SKM-1 (cell line): ENCODE results near the gene ZNF507.

Experiments used
- DNase-seq: peaks from one replicate; lab custom pipeline; 2025; ENCODE audit not compliant: unreplicated experiment; lab: John Stamatoyannopoulos, UW

The ZNF507 gene

DNA sequence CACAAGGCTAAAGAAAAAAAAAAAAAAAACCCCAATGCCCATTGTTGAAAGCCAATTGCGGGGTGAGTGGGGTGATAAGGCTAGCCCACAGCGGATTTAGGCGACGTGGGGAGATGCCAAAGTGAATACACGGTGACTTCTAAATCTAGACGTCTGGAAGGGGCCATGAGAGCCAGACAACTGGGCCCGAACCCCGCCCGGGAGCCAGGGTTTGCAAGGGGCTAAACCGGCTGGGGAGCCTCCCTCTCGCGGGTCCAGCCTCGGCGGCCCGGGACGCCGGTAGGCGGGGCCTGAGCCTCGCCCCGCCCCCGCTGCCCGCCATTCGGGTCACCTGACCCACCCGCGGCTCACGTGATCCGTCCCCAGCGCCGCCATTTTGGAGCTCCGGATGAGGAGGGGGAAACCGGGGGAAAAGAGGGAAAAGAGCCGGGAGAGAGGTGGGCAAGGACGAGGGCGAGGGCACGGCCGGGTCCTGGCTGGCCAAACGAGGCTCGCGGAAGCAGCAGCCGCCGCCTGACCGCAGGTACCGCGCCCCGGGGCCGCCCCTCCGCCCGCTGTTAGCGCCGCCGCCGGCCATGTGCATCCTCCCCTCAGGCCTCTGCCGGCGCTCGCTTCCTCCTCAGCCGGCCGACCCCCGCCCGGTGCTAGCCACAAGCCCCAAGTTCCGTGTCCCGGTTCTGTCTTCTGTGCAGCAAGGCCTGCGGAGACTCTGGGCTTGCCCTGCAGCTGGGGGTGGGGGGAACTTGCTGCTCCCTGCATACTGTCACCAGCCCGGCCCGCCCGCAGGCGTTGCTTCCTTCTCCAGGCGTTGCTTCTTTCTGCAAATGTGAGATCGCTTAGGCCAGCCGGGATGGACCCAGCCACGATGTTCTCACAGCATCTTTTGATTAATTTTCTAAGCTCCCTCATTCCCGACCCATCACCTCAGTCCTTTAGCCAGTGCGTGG lies at the start of gene ZNF507:
ZNF507 (plus strand) TSS at position 350 of the 947 bp plus-strand sequence. CDS start 7,221 bp downstream, outside the sequence.
- peak; percentile 34 for DNase-seq

GRCh38 chr19:32296694-32297093 lies 48.7 kb upstream of the ZNF507 start:
- no peak for DNase-seq

DNA sequence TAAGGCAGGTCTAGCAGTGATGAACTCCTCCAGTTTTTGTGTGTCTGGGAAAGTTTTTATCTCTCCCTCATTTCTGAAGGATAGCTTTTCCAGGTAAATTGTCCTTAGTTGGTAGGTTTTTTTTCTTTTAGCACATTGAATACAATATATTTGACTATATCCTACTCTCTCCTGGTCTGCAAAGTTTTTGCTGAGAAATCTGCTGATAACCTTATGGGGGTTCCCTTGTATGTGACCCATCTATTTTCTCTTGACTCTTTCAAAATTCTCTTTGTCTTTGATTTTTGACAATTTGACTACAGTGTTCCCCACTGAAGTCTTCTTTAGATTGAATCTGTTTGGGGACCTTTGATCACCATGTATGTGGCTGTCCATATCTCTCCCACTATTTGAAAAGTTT lies 42.6 kb upstream of the ZNF507 start:
- no peak for DNase-seq

- DNase-seq: no peak
Measured at GRCh38 chr19:32303193-32303592, 42.2 kb upstream of the ZNF507 start.

- DNase-seq: no peak
Measured at GRCh38 chr19:32307591-32307990, 37.8 kb upstream of the ZNF507 start.

- DNase-seq: no peak
Measured at GRCh38 chr19:32308431-32309077, 36.9 kb upstream of the ZNF507 start.

DNA sequence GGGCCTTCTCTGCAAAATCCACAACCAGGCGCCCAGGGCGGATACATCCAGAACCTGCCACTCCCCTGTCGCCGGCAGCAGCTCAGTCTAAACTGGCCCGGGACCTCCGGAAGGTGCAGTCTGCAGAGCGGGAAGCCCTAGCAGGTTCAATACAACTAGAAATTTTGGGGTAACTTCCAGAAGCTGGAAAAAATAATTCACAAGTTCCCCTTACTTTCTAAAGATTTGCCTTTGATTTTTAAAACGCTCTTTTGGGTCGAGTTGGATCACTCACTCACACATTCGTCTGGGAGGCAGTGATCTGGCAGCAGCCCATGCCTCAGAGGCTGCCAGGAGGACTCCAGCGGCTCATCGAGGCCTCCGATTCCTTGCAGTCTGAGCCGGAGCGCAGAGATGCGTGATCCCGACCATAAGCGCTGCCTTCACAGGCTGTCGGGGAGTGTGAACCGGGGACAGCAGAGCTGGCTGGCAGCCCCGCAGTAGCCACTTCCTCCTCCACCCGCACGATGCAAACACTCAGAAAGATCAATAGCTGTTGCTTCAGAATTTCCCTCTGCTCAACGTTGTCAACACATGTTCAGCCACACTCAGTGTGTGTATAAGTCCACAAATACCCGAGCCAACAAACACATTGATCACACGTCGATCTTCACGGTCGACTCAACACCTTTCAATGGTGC lies 35.6 kb upstream of the ZNF507 start:
- DNase-seq: no peak

DNA sequence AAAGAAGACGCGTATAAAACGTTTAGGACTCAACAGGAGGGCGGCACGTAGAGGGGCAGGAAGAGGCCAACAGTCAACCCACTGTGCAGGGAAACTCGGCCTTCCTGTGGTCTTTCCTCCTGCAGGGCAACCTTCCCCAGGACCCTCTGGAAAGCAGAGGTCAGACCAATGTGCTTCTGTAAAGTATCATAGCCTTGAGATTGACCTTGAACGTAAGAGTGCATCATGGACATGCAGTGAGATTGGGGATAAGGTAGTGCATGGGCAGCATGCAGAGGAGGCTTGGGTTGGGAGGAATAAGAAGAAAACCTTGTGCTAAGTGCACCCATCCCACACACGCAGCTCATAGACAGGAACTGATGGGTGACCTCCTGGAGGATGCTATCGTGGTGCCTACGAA lies 34.0 kb upstream of the ZNF507 start:
- DNase-seq: no peak

DNA sequence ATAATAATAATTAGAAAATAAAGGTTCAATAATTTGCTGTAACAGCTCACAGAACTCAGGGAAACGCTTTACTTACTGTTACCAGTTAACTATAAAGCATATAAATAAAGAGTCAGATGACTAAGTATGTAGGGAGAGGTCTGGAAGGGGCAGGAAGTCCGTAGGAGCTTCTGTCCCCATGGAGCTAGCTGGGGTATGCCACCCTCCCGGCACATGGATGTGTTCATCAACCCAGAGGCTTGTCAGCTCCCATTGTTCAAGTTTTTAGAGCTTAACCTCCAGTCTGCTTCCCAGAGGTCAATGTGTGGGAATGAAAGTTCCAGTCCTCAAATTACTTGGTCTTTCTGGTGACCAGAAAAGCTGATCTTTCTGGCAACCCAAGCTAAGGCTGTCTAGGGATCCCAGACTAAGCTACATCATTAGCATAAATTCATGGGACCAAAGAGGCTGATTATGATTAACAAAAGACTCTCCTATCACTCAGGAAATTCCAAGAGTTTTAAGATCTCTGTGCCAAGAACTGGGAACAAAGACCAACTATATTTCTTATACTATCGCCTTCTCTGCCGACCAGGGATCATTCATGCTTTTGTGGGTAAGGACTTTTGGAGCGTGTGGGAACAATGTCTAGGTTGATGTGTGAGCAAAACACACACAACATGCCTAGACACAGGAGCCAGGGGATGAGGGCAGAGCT lies 31.7 kb upstream of the ZNF507 start:
- no peak for DNase-seq

- no peak for DNase-seq
Measured at GRCh38 chr19:32316034-32316433, 29.4 kb upstream of the ZNF507 start.

DNA sequence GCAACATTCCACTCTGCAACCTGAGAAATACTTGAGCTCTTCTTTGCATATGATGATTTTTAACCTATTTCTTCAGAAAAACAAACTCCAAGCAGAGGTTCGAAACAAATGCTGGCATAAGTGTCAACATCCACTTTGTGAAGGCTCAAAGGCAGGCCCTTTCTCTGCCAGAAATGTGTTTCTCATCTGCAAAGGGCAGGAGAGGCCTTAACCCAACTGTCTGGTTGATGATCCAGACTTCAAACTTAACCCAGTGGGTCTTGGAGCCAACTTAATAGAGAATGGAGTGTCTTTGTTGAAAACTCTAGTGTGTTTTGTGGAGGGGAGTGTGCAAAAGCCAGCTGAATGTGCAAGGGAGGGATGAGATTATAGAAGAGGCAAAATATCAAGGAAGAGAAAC lies 28.3 kb upstream of the ZNF507 start:
- DNase-seq: no peak

DNA sequence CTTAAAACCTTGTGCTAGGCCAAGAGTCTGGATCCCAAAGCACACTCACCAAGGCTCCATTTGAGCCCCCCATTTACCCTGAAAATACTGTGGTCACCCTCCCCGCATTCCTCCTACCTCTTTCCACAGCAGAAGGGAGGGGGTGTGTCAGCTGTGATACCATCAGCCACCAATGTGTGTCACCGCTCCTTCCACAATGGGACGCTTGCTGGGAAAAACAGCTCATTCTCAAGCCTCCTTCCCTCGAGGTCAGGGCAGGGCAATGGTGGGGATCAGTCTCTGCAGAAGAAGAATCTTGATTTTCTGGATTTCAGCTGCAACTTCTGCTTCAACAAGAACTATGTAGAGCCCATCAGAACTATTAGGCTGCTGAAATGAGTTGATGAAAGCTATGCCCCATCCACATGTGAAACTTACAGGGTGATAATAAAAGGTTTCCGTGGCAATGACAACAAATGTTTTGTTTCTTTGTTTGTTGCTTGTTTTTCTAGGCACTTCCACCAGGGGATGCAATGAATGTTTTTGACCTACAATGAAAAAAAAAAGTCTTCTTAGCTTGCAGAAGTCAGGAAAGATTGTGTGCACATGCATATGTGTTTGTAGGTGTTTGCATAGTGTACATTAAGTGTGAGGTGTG lies 26.4 kb upstream of the ZNF507 start:
- DNase-seq: no peak

GRCh38 chr19:32322541-32322940 lies 22.9 kb upstream of the ZNF507 start:
- DNase-seq: no peak

- no peak for DNase-seq
Measured at GRCh38 chr19:32324631-32325285, 20.7 kb upstream of the ZNF507 start.

DNA sequence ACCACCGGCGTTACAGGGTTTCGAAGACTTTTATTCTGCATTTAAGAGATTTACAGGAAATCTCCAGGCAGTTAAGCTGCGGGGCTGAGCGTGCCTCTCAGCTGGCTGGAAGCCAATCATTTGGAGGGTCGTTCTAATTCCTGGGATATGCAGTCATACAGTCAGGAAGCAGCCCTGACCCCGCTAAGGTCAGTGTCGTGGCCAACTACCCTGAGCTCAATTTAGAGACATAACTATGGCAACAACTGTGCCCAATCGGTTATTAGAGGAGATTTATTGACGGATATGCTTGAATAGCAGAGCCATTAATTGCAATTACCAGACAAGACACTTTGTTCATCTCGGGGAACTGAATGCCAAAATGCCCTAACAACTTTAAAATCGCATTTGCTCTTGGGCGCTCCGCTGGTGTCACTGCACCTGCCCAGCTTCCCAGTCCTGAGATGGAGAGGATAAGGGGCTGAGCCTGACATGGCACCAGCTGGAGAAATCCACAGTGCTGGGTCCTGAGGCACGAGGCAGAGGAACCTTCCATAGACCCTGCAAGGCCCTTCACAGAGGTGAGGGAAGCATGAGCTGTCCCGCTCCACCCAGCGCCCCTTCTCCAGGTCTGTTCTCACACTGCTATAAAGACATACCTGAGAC lies 15.1 kb upstream of the ZNF507 start:
- no peak for DNase-seq

DNA sequence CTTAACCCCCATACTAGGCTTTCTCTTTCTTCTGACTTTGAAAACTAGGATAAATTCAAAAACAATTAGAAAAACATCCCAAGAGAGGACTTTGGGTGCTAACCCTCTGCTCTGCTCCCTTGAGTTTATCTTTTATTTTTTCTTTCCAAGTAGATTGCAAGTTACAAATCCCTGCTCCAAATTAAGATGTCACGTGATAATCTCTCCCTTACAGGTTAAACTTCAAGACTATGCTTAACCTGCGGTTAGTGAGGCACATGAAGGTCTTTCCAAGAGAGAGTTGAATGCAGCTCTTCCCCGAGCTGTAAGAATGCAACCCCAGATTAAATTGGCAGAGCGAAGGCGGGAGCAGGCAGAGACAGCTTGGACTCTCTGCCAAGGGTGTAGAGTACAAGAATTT lies 12.2 kb upstream of the ZNF507 start:
- no peak for DNase-seq

- no peak for DNase-seq
Measured at GRCh38 chr19:32336259-32337083, 8.9 kb upstream of the ZNF507 start.

DNA sequence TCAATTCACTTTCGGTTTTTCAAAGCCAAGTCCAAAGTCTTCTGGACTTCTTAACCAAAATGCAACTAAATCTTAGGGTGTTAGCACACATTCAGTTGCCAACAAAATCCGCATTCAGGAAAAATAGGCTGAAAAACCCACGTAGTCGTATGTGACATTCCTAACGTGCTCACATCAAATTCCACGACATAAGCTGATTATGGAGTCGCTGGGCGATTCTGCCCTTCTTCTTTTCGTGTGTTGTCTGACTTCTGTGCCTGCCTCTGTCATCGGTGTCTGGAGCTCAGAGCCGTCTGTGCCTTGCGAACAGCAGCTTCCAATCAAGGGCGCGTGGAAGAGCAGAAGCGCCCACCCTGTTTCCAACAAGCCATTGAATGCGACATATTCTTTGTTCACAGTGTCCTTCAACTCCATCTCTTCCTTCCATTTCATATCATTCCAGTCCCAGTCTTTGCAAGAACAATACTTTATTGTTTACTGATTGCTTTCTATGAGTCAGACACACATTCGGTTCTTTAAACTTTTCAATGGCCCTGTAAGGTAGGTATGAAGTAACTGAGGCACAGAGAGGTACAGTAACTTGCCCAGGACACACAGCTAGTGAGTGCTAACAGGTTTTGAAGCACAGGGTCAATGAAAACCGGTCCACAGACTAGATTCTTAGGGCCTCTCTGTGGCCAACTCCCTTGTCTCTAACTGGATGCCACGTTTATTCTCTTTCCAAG lies 8.2 kb upstream of the ZNF507 start:
- no peak for DNase-seq
